Mesenchymal stem cell (in vitro differentiated cells and primary cell): ENCODE results near the gene FAAP100. TPM values are rescaled to one million over a fixed set of nuclear protein-coding genes. Genes with fewer than 3 reads are reported as not detected.

ENCODE experiments used
- DNase-seq: peaks from one replicate; pipeline ENCODE4 v3.0.0-alpha.2; 2013
- H2AFZ ChIP-seq: one replicate; pipeline ENCODE4 v1.6.1; 2013; ENCODE audit warnings: low read depth, mild to moderate bottlenecking, control low read depth, inconsistent platforms, low read length, moderate library complexity
- H2AK5ac ChIP-seq: 2 replicates; pipeline ENCODE4 v1.6.1; 2013; ENCODE audit warnings: low read length, moderate library complexity, mild to moderate bottlenecking, inconsistent platforms; ENCODE audit not compliant: severe bottlenecking
- H2BK120ac ChIP-seq: one replicate; pipeline ENCODE4 v1.6.1; 2013; ENCODE audit warnings: low read depth, mild to moderate bottlenecking, inconsistent platforms, low read length, moderate library complexity
- H2BK12ac ChIP-seq, 2 experiments: one replicate each; pipeline ENCODE4 v1.6.1; 2013; ENCODE audit warnings: inconsistent platforms in 2 of 2, low read length in 2 of 2, mild to moderate bottlenecking in 2 of 2, moderate library complexity in 2 of 2, control low read depth in 1 of 2
- H2BK15ac ChIP-seq: one replicate; pipeline ENCODE4 v1.6.1; 2013; ENCODE audit warnings: mild to moderate bottlenecking, low read depth, inconsistent platforms; ENCODE audit not compliant: poor library complexity, severe bottlenecking
- H2BK5ac ChIP-seq: 2 replicates; pipeline ENCODE4 v1.6.1; 2013; ENCODE audit warnings: low read depth, mild to moderate bottlenecking, low read length, control low read depth, inconsistent platforms; ENCODE audit not compliant: poor library complexity, severe bottlenecking
- H3K14ac ChIP-seq, 2 experiments: one replicate each; pipeline ENCODE4 v1.6.1; 2013; ENCODE audit warnings: inconsistent platforms in 2 of 2, low read length in 2 of 2, control low read depth in 1 of 2, mild to moderate bottlenecking in 1 of 2, moderate library complexity in 1 of 2
- H3K18ac ChIP-seq, 2 experiments: one replicate each; pipeline ENCODE4 v1.6.1; 2013; ENCODE audit warnings: inconsistent platforms in 2 of 2, low read length in 2 of 2, control low read depth in 1 of 2, low read depth in 1 of 2, mild to moderate bottlenecking in 1 of 2
- H3K23ac ChIP-seq, 2 experiments: one replicate each; pipeline ENCODE4 v1.6.1; 2013; ENCODE audit warnings: inconsistent platforms in 2 of 2, low read length in 2 of 2, mild to moderate bottlenecking in 2 of 2, moderate library complexity in 2 of 2, control low read depth in 1 of 2
- H3K27ac ChIP-seq: 2 replicates; pipeline ENCODE4 v1.5.1; 2013; ENCODE audit warnings: mild to moderate bottlenecking, moderate library complexity, low read length, control low read depth, inconsistent platforms; ENCODE audit not compliant: poor library complexity, severe bottlenecking
- H3K27me3 ChIP-seq, 2 experiments: 2 replicates each; pipeline versions ENCODE4 v1.6.1 to v1.7.0; 2013; ENCODE audit warnings: low read length in 2 of 2, mild to moderate bottlenecking in 2 of 2, moderate library complexity in 2 of 2, control low read depth in 1 of 2, inconsistent platforms in 1 of 2; ENCODE audit not compliant: control insufficient read depth in 1 of 2, insufficient read depth in 1 of 2
- H3K36me3 ChIP-seq, 2 experiments: 2 replicates each; pipeline versions ENCODE4 v1.6.1 to v1.7.0; 2013; ENCODE audit warnings: low read length in 2 of 2, control low read depth in 1 of 2, inconsistent platforms in 1 of 2, low read depth in 1 of 2, mild to moderate bottlenecking in 1 of 2; ENCODE audit not compliant: insufficient read depth in 2 of 2, control insufficient read depth in 1 of 2
- H3K4ac ChIP-seq, 2 experiments: one replicate each; pipeline ENCODE4 v1.6.1; 2013; ENCODE audit warnings: inconsistent platforms in 2 of 2, low read length in 2 of 2, mild to moderate bottlenecking in 2 of 2, moderate library complexity in 2 of 2, control low read depth in 1 of 2, low read depth in 1 of 2
- H3K4me1 ChIP-seq: 2 replicates; pipeline ENCODE4 v1.6.1; 2013; ENCODE audit warnings: low read depth, low read length, control low read depth; ENCODE audit not compliant: control insufficient read depth, insufficient read depth
- H3K4me2 ChIP-seq: 2 replicates; pipeline ENCODE4 v1.6.1; 2013; ENCODE audit warnings: low read length, mild to moderate bottlenecking, inconsistent platforms; ENCODE audit not compliant: poor library complexity, severe bottlenecking
- H3K4me3 ChIP-seq, 2 experiments: 2 replicates each; pipeline versions ENCODE4 v1.5.1 to v1.7.0; 2013; ENCODE audit warnings: low read length in 2 of 2, mild to moderate bottlenecking in 2 of 2, control low read depth in 1 of 2, low read depth in 1 of 2; ENCODE audit not compliant: insufficient read depth in 1 of 2
- H3K79me1 ChIP-seq: replicated peaks from 2 replicates; pipeline ENCODE4 v1.6.1; 2013; ENCODE audit warnings: mild to moderate bottlenecking, control low read depth, low read length, inconsistent platforms; ENCODE audit not compliant: poor library complexity, severe bottlenecking
- H3K9ac ChIP-seq: 2 replicates; pipeline ENCODE4 v1.7.0; 2013; ENCODE audit warnings: mild to moderate bottlenecking, low read length, moderate library complexity
- H3K9me3 ChIP-seq: 2 replicates; pipeline ENCODE4 v1.7.0; 2013; ENCODE audit warnings: mild to moderate bottlenecking, low read length; ENCODE audit not compliant: control insufficient read depth
- H4K8ac ChIP-seq: one replicate; pipeline ENCODE4 v1.6.1; 2013; ENCODE audit warnings: inconsistent platforms, mild to moderate bottlenecking, low read length, moderate library complexity
- H4K91ac ChIP-seq: one replicate; pipeline ENCODE4 v1.6.1; 2013; ENCODE audit warnings: mild to moderate bottlenecking, low read length, inconsistent platforms
- WGBS: methylation state at CpG from one replicate; pipeline ENCODE4 v1.1.7; 2013; ENCODE audit warnings: mixed read lengths; 5-methylcytosine and 5-hydroxymethylcytosine counted together
- polyA plus RNA-seq, 2 experiments: library from polyadenylated mRNA; stranded (reverse); fragments of 200-250 nt; gene quantifications; one replicate each; pipeline ENCODE4 v1.2.3, GENCODE V29; 2013

Gene FAAP100, protein sequence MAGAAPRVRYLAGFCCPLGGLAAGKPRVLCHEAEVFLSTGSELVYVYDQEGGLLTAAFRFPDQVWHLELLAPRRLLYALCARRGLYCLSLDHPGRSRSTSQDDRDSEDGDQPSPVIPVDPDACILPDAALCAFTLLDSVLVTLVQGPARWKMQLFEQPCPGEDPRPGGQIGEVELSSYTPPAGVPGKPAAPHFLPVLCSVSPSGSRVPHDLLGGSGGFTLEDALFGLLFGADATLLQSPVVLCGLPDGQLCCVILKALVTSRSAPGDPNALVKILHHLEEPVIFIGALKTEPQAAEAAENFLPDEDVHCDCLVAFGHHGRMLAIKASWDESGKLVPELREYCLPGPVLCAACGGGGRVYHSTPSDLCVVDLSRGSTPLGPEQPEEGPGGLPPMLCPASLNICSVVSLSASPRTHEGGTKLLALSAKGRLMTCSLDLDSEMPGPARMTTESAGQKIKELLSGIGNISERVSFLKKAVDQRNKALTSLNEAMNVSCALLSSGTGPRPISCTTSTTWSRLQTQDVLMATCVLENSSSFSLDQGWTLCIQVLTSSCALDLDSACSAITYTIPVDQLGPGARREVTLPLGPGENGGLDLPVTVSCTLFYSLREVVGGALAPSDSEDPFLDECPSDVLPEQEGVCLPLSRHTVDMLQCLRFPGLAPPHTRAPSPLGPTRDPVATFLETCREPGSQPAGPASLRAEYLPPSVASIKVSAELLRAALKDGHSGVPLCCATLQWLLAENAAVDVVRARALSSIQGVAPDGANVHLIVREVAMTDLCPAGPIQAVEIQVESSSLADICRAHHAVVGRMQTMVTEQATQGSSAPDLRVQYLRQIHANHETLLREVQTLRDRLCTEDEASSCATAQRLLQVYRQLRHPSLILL
- 10.1 TPM for polyA plus RNA-seq (2013, experiment 1 of 2)
- 10.3 TPM for polyA plus RNA-seq (2013, experiment 2 of 2)

DNA sequence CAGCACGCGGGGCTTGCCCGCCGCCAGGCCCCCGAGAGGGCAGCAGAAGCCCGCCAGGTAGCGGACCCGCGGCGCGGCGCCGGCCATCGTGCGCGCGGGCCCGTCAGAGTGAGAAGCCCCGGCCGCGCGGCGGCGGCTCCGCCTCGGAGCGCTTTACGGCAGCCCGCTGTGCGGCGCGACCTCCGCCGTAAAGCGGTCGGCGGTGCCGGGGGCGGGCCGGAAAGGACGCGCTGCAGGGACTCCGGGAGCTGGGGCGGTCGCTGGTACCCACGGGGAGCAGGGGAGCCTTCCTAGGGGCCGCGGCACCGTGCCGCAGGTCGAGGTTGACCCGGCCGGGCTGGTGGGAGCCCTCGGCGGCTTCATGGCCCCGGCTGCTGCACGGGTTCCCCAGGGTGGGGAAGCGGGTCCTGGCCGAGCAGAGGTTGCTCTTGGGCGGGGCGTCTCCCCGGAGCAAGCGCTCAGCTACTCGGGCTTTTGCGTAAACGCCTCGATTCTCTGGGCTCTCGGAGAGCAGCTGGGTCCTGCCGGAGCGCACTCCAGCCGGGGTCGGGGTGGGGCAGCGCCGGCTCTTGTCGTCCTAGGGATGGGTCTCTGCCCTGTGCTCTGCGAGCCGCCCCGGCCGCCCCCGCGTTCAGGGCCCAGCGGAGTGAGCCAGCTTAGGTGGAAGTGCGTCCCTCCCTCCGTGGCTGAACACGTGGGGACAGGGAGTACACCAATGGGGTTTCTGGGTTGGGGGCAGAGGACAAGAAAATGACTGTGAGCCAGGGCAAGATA, at the start of gene FAAP100:
TSS of gene FAAP100 (minus strand) at position 110 of the 774 bp plus-strand sequence. CDS start at position 87, 23 bp downstream.
- peaks cover 43 to 51% of the 10 kb centered on the region in 2 experiments for H3K36me3 ChIP-seq
- peaks cover 51% of the 10 kb centered on the region for H3K4me1 ChIP-seq
- H2BK12ac ChIP-seq = peak within 1 kb of the TSS in 1 of 2 experiments; percentile 56
- H4K91ac ChIP-seq = peak within 1 kb of the TSS; percentile 44
- H3K79me1 ChIP-seq = peaks cover 29% of the 10 kb centered on the region
- H3K9me3 ChIP-seq = no peaks in the 10 kb centered on the region
- peak within 1 kb of the TSS in 1 of 2 experiments; percentile 92 for H3K14ac ChIP-seq
- under 1% methylated on average over 71 of the region's 85 CpGs for WGBS
- H3K9ac ChIP-seq = peak within 1 kb of the TSS; percentile 88
- peak; percentile 82 for DNase-seq
- peak within 1 kb of the TSS; percentile 92 for H3K4me3 ChIP-seq
- no peaks in the 10 kb centered on the region for H3K27me3 ChIP-seq
- H2AFZ ChIP-seq = peak within 1 kb of the TSS; percentile 60
- peak within 1 kb of the TSS in 1 of 2 experiments; percentile 61 for H3K23ac ChIP-seq
- no peak within 1 kb of the TSS for H2BK120ac ChIP-seq
- peak within 1 kb of the TSS; percentile 52 for H4K8ac ChIP-seq
- peak within 1 kb of the TSS; percentile 34 to 96 for H3K18ac ChIP-seq
- peak within 1 kb of the TSS; percentile 79 for H2BK5ac ChIP-seq
- H2BK15ac ChIP-seq = no peak within 1 kb of the TSS
- peak within 1 kb of the TSS; percentile 66 to 86 for H3K4ac ChIP-seq
- H3K27ac ChIP-seq = peak within 1 kb of the TSS; percentile 72
- H3K4me2 ChIP-seq = peak within 1 kb of the TSS; percentile 84
- no peak within 1 kb of the TSS for H2AK5ac ChIP-seq

DNA sequence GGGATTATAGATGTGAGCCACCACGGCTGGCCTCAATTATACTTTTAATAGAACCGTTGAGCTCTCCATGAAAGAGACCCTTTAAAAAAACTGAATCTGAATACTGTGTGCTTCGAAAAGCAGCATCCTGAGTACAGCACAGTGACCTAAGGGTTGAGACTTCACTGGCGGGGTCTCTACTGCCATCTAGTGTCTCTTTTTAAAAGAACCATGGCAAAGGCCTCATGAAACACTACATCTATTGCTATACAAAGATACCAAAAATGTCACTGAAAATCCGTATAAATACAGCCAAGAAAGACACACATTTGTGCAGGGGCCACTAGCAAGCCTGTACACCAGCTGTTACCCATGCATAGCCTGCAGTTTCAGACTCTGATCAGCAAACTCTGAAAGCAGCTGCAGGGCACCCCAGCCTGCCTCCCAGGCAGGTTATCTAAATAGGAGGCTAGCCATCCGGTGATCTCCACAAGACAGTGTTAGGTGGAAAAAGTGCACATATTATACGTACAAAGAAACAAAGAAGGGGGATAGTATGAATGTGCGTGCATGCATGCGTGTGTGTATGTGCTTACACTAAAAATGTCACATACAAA, 49.5 kb upstream of the FAAP100 start:
- no peak overlapping the region for H3K4ac ChIP-seq
- H3K27me3 ChIP-seq = no peaks in the 10 kb centered on the region
- H2BK12ac ChIP-seq = no peak overlapping the region
- 30% methylated on average over 6 of the region's 9 CpGs for WGBS
- DNase-seq = peak; percentile 81
- H2BK5ac ChIP-seq = no peak overlapping the region
- H2AFZ ChIP-seq = no peak overlapping the region
- H3K9me3 ChIP-seq = no peaks in the 10 kb centered on the region
- H3K36me3 ChIP-seq = peaks cover 60 to 82% of the 10 kb centered on the region in 2 experiments
- H2BK15ac ChIP-seq = no peak overlapping the region
- H3K14ac ChIP-seq = no peak overlapping the region
- H4K8ac ChIP-seq = no peak overlapping the region
- peak overlapping the region; percentile 82 for H2AK5ac ChIP-seq
- H4K91ac ChIP-seq = no peak overlapping the region
- peak overlapping the region in 1 of 2 experiments; percentile 21 for H3K18ac ChIP-seq
- H3K79me1 ChIP-seq = peaks cover 29% of the 10 kb centered on the region
- H3K27ac ChIP-seq = peak overlapping the region; percentile 44
- H3K23ac ChIP-seq = no peak overlapping the region
- H3K4me3 ChIP-seq = no peak overlapping the region
- no peak overlapping the region for H2BK120ac ChIP-seq
- no peak overlapping the region for H3K4me2 ChIP-seq
- H3K4me1 ChIP-seq = peaks cover 15% of the 10 kb centered on the region
- H3K9ac ChIP-seq = peak overlapping the region; percentile 13

DNA sequence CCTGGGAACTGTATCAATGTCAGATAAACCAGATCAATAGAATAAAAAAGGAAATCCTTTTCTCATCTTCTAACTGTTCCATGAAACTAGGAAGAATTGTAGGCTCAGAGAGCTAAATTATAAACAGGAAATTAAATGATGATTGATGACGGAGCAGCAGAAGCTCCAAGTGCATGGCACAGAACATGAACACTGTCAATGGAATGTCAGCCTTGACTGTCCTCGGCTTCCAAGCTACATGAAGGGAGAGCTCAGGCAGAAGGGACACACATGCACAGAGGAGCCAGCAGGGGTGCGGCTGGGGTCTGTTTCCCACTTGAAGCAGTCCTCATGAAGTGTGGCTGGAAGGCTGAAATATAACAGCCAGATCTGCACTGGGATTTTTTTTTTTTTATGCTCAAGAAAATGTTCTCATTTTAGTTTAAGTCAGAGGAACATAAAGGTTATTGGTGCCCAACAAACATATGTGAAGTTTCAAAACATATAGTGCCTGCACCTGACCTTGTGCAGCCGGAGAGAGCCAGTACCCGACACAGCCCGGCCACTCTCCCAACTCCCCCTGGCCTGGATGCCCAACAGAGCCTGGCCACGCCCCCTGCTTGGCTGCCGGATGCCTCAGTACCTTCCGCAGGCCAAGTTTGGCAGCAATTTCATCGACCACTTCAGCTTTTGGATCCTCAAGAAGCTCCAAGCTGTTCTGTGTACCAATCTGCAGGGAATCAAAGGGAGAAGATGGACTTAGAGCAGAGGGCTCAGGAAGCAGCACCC, 47.8 kb upstream of the FAAP100 start:
- H3K9me3 ChIP-seq = no peaks in the 10 kb centered on the region

More for the DNA sequence above, 47.8 kb upstream of the FAAP100 start:
- Histone ChIP-seq H3K36me3 (peaks cover 63 to 80% of the 10 kb centered on the region in 2 experiments), H3K9ac (peak overlapping the region; percentile 13), H2BK12ac (peak overlapping the region in 1 of 2 experiments; percentile 44), H3K4me2 (no peak overlapping the region), H3K4me1 (peaks cover 15% of the 10 kb centered on the region), H3K23ac (no peak overlapping the region), H3K14ac (no peak overlapping the region), H3K4ac (no peak overlapping the region), H2AK5ac (peak overlapping the region; percentile 21), H2AFZ (no peak overlapping the region), H2BK120ac (no peak overlapping the region), H4K91ac (no peak overlapping the region), H3K18ac (no peak overlapping the region), H3K4me3 (no peak overlapping the region), H3K79me1 (peaks cover 32% of the 10 kb centered on the region), H2BK15ac (no peak overlapping the region), H3K27ac (no peak overlapping the region), H2BK5ac (no peak overlapping the region), H4K8ac (no peak overlapping the region), H3K27me3 (no peaks in the 10 kb centered on the region)
- WGBS = 54% methylated on average over 10 of the region's 10 CpGs
- peak; percentile 84 for DNase-seq
